Colon (tissue), 2 donors: ENCODE data around the gene DTNB.

Experiments used
- FAIRE-seq: peaks from 2 replicates; lab custom pipeline; 2012; peaks lifted over from hg19 to GRCh38; lab: Jason Lieb, UNC
- donor health status: control.
- donor health status: control.

DTNB gene

GRCh38 chr2:25499157-25499556 is 174.2 kb downstream of the DTNB start:
- FAIRE-seq = no peak

- FAIRE-seq = no peak
Measured at GRCh38 chr2:25497918-25498407, 175.4 kb downstream of the DTNB start.

GRCh38 chr2:25497229-25497917 is 176.0 kb downstream of the DTNB start:
- FAIRE-seq = no peak

DNA sequence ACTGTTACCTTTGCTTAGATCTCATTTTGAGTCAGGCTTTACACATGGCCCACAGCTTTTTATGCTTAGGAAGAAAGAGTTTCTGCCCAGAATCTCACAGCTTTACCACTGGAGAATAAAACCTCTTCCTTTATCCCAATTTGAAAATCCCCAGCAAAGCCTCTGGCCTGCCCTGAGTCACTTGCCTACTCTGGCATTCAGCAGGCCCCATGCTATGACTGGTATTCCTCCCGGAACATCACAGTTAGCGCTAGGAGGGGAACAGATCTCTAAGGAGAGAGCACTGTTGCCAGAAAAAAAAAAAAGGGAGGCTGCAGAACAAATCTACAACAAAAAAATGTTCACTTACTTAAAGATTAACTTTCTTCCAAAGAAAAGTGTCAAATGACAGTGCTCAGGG is 178.8 kb downstream of the DTNB start:
- no peak for FAIRE-seq

GRCh38 chr2:25493207-25493606 is 180.2 kb downstream of the DTNB start:
- FAIRE-seq = no peak

- no peak for FAIRE-seq
Measured at GRCh38 chr2:25492726-25493125, 180.7 kb downstream of the DTNB start.

DNA sequence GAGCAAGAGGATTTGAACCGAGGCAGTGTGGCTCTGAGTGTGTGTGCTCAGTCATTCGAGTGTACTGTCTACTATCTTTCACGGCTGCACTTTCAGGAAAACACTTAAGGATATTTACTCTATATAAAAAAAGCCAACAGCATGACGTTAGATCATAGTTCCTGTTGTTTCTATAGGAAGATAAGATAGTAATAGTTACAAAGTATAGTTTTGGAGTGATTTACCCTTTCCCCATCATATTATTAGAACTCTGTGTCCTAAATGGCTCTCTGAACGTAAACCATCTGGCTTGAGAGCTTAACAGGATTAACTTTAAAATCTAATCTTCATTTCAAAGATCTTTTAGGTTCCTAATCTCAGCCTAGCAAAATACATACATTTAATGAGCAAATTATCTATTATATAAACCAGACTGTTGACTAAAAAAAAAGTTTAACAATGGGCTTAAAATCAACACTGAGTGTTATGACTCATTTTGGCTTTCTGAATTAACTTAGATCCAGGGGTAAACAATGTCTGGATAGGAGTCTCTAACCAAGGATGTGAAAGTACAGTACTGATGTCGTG is 181.3 kb downstream of the DTNB start:
- no peak for FAIRE-seq

- FAIRE-seq = no peak
Measured at GRCh38 chr2:25491003-25491696, 182.2 kb downstream of the DTNB start.

- no peak for FAIRE-seq
Measured at GRCh38 chr2:25490217-25490616, 183.2 kb downstream of the DTNB start.

DNA sequence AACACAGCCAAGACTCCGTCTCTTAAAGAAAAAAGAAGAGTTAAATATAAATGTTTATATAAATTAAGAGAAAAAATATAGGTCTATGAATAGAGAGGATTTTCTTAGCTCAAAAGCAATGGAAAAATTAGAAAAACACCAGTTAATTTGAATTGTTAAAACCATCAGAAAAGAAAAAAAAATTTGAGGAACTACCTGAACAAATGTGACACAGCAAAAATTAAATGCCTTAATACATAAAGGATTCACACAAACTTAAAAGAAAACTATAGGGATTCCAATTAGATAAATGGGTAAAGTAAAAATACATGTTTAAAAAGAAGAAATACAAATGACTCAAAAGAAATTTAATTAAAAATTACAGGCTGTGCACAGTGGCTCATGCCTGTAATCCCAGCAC is 183.7 kb downstream of the DTNB start:
- no peak for FAIRE-seq

- no peak for FAIRE-seq
Measured at GRCh38 chr2:25483607-25484266, 189.6 kb downstream of the DTNB start.

DNA sequence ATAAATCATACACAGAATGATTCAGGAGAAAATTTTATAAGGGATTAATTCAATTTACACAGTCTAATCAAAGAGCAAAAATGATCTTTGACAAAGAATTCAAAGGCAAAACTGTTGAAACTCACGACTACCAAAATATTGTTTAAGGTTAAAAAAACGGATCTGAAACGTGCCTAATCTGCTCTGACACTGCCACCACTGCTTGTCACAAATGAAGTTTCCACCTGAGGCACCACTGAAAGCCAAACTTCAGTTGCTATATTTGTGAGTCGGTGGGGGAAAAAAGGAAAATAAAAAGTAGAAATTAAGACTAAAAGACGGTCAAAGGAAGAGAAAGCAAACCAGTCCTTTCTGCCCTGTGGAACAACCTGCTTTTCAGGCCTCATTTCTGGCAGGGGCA is 191.0 kb downstream of the DTNB start:
- no peak for FAIRE-seq

DNA sequence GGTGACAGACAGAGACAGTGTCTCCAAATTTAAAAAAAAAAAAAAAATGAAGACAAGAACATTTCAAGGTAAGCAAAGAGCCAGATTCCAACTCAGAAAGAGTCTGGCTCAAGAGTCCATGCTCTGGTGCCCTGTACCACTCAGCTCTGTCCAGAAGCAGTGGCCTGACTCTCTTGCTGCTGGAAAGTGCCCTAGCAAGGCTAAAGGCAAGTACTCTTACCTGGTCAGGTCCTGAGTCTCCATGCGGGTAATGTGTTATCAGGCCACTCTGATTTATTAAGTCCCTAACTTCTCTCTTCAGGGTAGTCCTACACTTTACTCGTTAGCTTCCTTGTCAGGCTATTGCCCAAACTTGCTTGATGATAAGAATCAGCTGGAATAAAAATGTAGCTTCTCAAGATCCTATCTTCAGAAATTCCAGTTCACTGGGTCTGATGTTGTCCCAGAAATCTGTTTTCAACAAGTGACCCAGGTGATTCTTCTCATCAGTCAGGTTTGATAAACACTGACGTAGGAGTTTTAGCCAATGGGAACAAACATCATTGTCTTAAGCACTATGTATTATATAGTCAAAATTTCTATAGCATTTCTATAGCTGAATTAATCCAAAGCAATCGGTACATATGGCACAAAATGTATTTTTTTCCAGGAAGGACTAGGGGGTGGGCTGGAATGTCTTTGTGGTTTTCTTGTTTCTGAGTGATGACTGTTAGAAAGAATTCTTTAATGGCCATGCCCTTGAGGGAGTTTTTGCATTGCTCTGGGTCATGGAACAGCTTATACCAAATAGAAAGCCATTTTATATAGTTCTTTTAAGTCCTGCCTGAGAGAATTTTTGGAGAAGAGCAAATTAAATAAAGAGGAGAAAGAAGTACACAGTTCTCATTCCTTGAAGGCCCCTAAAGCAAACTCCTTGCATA is 191.7 kb downstream of the DTNB start:
- FAIRE-seq = no peak

GRCh38 chr2:25480561-25480960 is 192.8 kb downstream of the DTNB start:
- no peak for FAIRE-seq

GRCh38 chr2:25479761-25480160 is 193.6 kb downstream of the DTNB start:
- no peak for FAIRE-seq

GRCh38 chr2:25478736-25479135 is 194.6 kb downstream of the DTNB start:
- no peak for FAIRE-seq

- no peak for FAIRE-seq
Measured at GRCh38 chr2:25473758-25474340, 199.5 kb downstream of the DTNB start.

- no peak for FAIRE-seq
Measured at GRCh38 chr2:25473131-25473530, 200.2 kb downstream of the DTNB start.

GRCh38 chr2:25470806-25471205 is 202.6 kb downstream of the DTNB start:
- FAIRE-seq = no peak

DNA sequence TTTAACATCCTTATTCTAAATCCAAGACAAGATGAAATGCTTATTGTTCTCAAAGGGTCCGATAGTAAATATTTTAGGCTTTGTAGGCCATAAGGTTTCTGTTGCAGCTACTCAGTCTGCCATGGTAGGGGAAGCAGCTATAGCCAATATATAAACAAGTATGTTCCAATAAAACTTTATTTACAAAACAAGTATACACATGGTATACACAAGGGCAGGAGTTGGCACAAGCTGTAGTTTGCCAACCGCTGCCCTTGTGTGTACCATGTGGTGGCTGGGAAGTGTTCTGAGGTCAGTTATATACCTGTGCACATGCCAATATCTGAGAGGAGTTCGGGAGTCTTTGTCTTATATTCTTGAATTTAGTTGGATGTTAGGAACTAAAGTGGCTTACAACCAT is 205.6 kb downstream of the DTNB start:
- no peak for FAIRE-seq

DNA sequence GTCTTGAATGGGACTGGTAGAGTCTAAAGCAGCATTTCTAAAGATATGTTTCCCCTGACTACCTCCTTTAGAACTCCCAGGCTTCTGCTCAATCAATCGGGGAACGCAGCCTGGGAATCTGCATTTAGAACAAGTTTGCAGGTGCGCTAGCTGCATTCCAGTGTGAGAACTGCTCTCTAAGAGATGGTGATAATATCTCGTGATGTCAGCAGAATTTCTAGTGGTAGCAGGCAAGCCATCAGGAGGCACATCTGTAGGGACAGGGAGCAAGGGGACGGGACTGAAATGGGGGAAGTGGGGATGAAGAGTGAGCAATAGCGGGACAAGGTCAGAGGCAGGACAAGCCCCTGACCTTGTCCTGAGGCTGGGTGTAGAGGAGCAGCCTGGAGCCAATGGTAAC is 211.4 kb downstream of the DTNB start:
- FAIRE-seq = no peak
